ENCODE measurements around the gene PROX1.

Gene PROX1, protein sequence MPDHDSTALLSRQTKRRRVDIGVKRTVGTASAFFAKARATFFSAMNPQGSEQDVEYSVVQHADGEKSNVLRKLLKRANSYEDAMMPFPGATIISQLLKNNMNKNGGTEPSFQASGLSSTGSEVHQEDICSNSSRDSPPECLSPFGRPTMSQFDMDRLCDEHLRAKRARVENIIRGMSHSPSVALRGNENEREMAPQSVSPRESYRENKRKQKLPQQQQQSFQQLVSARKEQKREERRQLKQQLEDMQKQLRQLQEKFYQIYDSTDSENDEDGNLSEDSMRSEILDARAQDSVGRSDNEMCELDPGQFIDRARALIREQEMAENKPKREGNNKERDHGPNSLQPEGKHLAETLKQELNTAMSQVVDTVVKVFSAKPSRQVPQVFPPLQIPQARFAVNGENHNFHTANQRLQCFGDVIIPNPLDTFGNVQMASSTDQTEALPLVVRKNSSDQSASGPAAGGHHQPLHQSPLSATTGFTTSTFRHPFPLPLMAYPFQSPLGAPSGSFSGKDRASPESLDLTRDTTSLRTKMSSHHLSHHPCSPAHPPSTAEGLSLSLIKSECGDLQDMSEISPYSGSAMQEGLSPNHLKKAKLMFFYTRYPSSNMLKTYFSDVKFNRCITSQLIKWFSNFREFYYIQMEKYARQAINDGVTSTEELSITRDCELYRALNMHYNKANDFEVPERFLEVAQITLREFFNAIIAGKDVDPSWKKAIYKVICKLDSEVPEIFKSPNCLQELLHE

DNA sequence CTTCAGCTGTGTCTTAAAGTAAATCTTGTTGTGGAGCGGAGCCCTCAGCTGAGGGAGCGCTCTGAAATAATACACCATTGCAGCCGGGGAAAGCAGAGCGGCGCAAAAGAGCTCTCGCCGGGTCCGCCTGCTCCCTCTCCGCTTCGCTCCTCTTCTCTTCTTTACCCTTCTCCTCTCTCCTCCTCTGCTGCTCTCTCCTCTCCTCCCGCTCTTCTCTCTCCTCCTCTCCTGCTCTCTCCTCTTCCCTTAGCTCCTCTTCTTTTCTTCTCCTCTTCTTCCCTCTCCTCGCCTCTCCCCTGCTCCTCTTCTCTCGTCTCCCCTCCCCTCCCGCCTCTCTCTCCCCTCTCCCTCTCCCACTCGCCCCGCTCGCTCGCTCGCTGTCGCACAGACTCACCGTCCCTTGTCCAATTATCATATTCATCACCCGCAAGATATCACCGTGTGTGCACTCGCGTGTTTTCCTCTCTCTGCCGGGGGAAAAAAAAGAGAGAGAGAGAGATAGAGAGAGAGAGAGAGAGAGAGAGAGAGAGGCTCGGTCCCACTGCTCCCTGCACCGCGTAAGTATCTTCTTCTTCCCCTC lies at the start of gene PROX1:
TSS of gene PROX1 (plus strand) at position 47 of the 580 bp plus-strand sequence. CDS start 8,563 bp downstream, outside the sequence.
- peak; percentile 73 for DNase-seq (ENCODE audit: low read depth)

GRCh38 chr1:213938776-213939175 lies 49.0 kb upstream of the PROX1 start:
- DNase-seq (ENCODE audit: low read depth), result no peak

DNA sequence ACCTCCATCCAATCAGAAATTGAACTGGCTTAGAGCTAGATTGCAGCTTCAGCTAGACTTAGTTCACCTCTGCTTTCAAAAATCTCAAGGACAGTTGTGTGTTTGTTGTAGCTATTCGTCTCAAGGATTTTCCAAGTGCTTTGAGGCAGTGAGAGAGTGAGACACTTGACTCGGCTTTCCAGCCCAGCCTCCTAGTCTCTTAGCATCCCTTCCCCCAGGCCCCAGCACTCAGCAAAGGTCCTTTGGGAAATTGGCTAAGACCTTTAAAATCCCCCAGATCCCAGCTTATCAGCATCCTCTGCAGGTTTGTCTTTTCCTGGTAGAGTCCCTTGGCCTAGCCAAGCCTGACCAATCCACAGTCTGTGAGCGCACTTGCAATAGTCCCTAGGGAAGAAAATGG lies 47.9 kb upstream of the PROX1 start:
- no peak for DNase-seq (ENCODE audit: low read depth)

GRCh38 chr1:213940947-213941346 lies 46.8 kb upstream of the PROX1 start:
- no peak for DNase-seq (ENCODE audit: low read depth)

GRCh38 chr1:213942061-213942460 lies 45.7 kb upstream of the PROX1 start:
- no peak for DNase-seq (ENCODE audit: low read depth)

DNA sequence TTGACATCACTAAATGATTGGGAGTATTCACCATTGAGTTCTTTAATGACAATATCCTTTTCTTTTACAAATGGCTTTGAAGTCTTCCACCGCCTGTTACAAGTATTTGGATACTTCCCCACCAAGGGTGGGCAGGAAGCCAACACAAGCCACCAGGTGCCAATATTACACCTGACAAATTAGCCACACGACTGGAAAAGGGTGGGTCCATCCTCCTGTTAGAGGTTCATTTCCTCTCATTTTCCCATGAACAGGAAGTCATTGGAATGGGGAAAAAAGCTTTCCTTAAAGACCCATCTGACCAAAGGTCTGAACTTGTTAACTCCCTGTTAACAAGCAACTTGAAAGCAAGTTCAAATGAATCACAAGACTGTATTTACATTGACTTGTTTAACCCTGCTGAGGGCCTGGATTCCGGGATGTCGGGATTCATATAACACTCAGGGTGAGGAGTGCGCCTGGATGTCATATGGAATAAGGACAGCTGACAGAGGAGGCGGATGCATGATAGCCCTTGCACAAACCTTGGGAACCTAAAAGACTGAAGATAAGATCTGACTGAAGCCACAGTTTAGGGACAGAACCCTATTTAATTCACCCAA lies 40.5 kb upstream of the PROX1 start:
- no peak for DNase-seq (ENCODE audit: low read depth)

- DNase-seq (ENCODE audit: low read depth), result no peak
These were observed 35.9 kb upstream of the PROX1 start for GRCh38 chr1:213951876-213952275.

DNA sequence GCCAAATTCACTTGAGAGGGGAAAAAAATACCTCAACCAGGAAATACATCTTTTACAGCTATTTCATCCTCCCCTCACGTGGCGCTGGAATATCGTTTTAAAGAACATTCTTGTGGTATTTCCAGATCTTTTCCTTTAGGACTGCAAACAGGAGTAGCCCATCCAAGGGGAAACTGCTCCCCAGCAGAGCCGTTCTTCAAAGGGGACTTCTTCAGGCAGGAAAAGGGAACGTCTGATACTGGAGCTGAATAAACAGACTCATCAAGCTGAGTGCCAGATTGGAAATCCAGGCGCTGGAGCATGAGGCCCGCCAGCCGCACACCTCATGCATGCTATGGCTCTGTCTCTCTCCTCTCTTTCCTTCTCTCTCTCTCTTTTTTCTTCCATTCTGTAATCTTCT lies 34.0 kb upstream of the PROX1 start:
- no peak for DNase-seq (ENCODE audit: low read depth)

DNA sequence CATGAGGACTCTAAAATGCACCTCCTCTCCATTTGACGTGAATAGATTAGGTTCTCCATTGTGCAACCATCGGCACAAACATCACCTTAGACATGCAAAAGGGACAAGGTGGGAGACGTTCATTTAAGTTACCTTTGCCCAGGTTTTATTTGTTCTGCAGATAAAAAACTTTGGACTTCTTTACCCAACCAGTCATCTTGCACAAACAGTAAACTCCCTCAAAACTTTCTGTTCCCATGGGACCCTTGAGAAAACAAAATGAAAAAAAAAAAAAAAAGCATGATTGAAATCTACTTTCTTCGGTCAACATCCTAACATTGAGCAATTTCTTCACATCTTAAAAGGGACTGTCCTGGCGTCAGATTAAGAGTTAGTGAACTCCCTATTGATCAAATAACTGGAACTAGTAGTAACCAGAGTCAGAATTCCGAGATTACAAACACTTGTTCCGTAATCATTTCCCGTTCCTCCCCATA lies 31.4 kb upstream of the PROX1 start:
- DNase-seq (ENCODE audit: low read depth), result no peak

DNA sequence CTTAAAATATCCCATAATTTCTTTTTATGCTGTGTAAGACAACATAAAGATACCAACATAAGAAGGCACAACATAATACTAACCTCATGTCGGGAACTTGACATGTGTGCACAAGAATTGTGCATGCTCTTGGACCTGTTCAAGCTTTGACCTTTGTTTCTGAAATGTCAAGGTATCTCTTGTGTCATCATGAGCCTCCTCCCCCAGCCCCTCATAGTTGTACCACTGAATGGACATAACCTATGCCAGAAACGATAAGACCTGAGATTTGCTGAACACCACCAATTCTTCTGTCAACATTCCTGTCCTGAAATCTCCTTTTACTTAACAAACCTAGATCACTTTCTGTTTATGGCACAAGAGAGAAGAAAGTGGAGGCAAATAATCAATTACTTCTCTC lies 29.4 kb upstream of the PROX1 start:
- DNase-seq (ENCODE audit: low read depth), result no peak

DNA sequence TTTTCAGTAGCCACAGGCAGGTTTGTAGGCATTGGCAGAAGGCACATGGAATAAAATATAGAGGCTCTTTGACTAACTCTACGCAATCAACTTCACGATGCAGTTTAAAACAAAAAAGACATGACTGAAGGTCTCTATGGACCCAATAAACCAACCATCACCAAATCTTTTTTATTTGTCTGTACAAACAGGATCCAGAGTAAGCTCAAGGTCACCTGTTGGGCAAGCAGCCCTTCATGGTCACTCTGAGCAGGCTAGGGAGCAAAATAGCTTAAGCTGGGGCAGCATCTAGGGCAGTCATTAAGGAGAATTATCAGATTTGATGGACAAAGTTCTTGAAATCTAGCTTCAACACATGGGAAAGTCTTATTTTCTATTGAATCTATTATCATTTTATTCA lies 26.8 kb upstream of the PROX1 start:
- no peak for DNase-seq (ENCODE audit: low read depth)

DNA sequence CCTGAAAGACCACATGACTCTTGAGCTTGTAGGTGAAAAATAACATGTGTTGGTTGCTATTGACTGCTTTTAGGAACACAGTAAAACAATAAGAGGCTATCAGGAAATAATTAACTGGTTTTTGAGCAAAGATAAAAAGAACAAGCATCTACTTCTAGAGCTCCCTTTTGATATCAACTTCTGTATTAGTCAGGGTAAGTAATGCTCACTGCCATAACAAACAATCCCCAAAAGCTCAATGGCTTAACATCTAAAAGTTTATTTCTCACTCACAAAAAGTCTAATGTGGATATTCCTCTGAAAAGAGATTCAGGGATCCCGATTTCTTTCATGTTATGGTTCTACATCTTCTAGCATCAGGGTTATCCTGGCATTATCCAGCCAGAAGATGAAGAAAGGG lies 25.3 kb upstream of the PROX1 start:
- no peak for DNase-seq (ENCODE audit: low read depth)

- DNase-seq (ENCODE audit: low read depth), result no peak
These were observed 21.7 kb upstream of the PROX1 start for GRCh38 chr1:213966122-213966521.

DNA sequence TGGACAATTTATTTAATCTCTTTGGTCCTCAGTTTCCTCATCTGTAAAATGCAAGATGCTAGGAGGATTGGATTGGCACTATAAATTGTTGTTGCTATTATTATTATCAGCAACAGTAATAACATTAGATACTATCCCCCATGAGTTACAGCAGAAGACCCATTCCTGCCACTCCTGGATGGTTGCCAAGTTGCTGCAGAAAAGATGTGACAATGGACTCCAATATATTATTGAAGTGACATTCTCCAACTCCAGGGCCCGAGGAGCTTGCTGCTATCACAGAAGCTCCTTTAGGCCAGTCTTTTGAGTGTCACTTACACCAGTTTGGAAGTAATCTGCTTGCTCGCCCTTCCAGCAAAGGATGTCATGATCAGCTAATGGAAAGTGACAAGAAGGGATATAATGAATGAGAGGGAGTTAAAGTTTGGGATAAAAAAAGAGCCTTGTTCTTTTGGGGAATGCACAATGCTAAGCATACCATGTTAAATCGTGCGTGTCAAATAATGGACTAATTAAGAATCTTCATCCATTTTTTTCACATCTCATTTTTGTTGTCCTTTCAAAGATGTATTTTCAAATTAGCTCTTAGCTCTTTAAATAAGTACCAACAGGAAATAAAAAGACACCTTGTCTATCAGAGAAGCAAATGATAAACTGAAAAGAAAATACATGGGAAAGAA lies 19.5 kb upstream of the PROX1 start:
- no peak for DNase-seq (ENCODE audit: low read depth)

GRCh38 chr1:213969958-213970555 lies 17.7 kb upstream of the PROX1 start:
- DNase-seq (ENCODE audit: low read depth), result no peak

DNA sequence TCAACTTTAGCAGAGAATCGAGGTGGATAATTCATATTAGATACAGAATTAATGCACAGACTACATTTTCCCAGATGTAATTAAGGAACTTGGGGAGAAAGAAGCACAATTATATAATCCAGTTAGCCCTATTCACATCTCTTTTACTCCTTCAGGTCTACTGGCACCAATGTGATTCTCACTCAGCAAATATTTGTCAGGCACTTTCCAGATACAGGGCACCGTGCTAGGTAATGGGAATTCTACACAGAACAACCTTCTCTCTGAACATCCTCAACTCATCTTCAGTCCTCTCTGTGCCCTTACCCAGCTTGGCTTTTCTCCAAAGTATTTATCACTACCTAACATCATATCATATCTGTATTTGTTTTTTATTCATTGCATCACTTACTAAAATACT lies 15.6 kb upstream of the PROX1 start:
- no peak for DNase-seq (ENCODE audit: low read depth)

GRCh38 chr1:213973129-213973528 lies 14.6 kb upstream of the PROX1 start:
- DNase-seq (ENCODE audit: low read depth), result no peak

DNA sequence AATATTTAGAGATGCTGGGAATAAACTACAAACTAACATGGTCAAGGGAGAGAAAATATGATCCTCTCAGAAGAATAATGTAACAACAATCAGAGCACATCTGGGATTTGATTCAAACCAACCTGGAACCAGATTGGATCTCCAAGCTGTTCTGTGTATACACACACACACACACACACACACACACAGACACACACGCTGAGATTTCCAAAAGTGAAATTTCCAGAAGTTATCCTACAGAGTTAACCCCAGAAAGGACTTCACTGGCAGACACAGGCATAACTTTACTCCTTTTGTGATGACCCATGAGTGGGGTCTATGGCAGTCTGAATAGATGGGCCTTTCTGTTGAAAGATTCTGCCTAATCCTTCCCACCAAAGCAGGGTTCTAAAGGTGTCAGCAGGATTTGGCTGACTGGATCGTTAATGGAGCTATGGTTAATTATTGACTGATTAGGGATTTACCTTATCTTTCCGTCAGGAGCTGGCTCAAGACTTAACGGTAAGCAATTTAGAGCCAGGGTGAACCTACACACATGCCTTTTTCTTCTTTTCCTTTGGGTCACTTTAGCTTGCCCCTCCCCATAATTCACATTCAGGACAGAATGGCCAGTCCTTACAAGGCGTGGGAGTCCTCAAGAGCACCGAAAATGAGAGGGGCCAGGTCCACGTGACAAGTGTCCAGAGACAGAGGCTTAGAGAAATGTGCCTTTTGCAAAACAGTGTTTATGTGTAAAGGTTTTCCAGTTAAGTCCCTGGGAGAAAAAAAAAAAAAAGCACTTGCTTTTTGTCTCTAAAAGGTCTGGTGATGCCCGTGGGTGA lies 10.9 kb upstream of the PROX1 start:
- no peak for DNase-seq (ENCODE audit: low read depth)

- DNase-seq (ENCODE audit: low read depth), result no peak
These were observed 10.3 kb upstream of the PROX1 start for GRCh38 chr1:213977486-213977842.

- no peak for DNase-seq (ENCODE audit: low read depth)
These were observed 9.9 kb upstream of the PROX1 start for GRCh38 chr1:213977909-213978308.
